SH-SY5Y (cell line): Measurements from ENCODE around the gene SLC29A4.

Experiments
- GATA2 ChIP-seq: IDR thresholded peaks from 2 replicates; pipeline ENCODE4 v1.6.1; 2011; ENCODE audit warnings: mild to moderate bottlenecking, low read depth, low read length
- GATA3 ChIP-seq: IDR thresholded peaks from 2 replicates; pipeline ENCODE4 v1.6.1; 2011; ENCODE audit warnings: low read depth, mild to moderate bottlenecking, low read length, moderate library complexity

GRCh38 chr7:5278766-5279165 is 4.0 kb upstream of the SLC29A4 start:
- TF ChIP-seq GATA2: no peak
- TF ChIP-seq GATA3: no peak
